HEK293 (cell line): ENCODE results near the gene CDCA3.

Experiments used
- CTCF ChIP-seq: fragments of 450-650 bp; formaldehyde crosslinking; IDR thresholded peaks from 2 replicates; pipeline ENCODE4 v1.5.1; 2016; ENCODE audit warnings: missing biosample characterization, missing genetic modification characterization
- HOXA7 ChIP-seq: sonication (generic); formaldehyde crosslinking; IDR thresholded peaks from 2 replicates; pipeline ENCODE4 v1.8.1; 2022; ENCODE audit warnings: missing genetic modification reagents, borderline replicate concordance
- MEIS1 ChIP-seq: sonication (generic); formaldehyde crosslinking; IDR thresholded peaks from 2 replicates; pipeline ENCODE4 v1.8.1; 2022; ENCODE audit warnings: missing genetic modification reagents, mild to moderate bottlenecking, borderline replicate concordance
- REPIN1 ChIP-seq: fragments of 450-650 bp; formaldehyde crosslinking; IDR thresholded peaks from 2 replicates; pipeline ENCODE4 v1.5.1; 2017; ENCODE audit warnings: missing biosample characterization, missing genetic modification characterization, low read depth
- REST ChIP-seq: fragments of 450-650 bp; formaldehyde crosslinking; IDR thresholded peaks from 2 replicates; pipeline ENCODE4 v1.5.1; 2016; ENCODE audit warnings: missing biosample characterization, missing genetic modification characterization
- YY1 ChIP-seq: fragments of 450-650 bp; formaldehyde crosslinking; IDR thresholded peaks from 2 replicates; pipeline ENCODE4 v1.5.1; 2018; ENCODE audit warnings: missing biosample characterization, missing genetic modification characterization
- ZBTB26 ChIP-seq: fragments of 450-650 bp; formaldehyde crosslinking; optimal IDR thresholded peaks from 2 replicates; pipeline ENCODE3; 2016; ENCODE audit warnings: missing biosample characterization, mild to moderate bottlenecking, missing genetic modification characterization
- ZNF138 ChIP-seq: fragments of 450-650 bp; formaldehyde crosslinking; IDR thresholded peaks from 2 replicates; pipeline ENCODE4 v1.5.1; 2016; ENCODE audit warnings: missing biosample characterization, missing genetic modification characterization, borderline replicate concordance
- ZNF366 ChIP-seq: fragments of 450-650 bp; formaldehyde crosslinking; conservative IDR thresholded peaks from 2 replicates; pipeline ENCODE4 v1.5.1; 2016; ENCODE audit warnings: missing biosample characterization, missing genetic modification characterization
- ZNF544 ChIP-seq: fragments of 450-650 bp; formaldehyde crosslinking; IDR thresholded peaks from 2 replicates; pipeline ENCODE4 v1.5.0; 2017; ENCODE audit warnings: missing biosample characterization, missing genetic modification characterization
- ZNF571 ChIP-seq: fragments of 450-650 bp; formaldehyde crosslinking; IDR thresholded peaks from 2 replicates; pipeline ENCODE4 v1.5.0; 2017; ENCODE audit warnings: missing biosample characterization, missing genetic modification characterization
- ZNF701 ChIP-seq: fragments of 450-650 bp; formaldehyde crosslinking; IDR thresholded peaks from 2 replicates; pipeline ENCODE4 v1.5.1; 2016; ENCODE audit warnings: missing biosample characterization, missing genetic modification characterization
- TF ChIP-seq, protein P1 (sequence below): fragments of 450-650 bp; formaldehyde crosslinking; IDR thresholded peaks from 2 replicates; pipeline ENCODE4 v1.5.1; 2016; ENCODE audit warnings: missing biosample characterization, missing genetic modification characterization
- TF ChIP-seq, protein P2 (sequence below): fragments of 450-650 bp; formaldehyde crosslinking; IDR thresholded peaks from 2 replicates; pipeline ENCODE4 v1.5.1; 2016; ENCODE audit warnings: missing biosample characterization, missing genetic modification characterization

DNA sequence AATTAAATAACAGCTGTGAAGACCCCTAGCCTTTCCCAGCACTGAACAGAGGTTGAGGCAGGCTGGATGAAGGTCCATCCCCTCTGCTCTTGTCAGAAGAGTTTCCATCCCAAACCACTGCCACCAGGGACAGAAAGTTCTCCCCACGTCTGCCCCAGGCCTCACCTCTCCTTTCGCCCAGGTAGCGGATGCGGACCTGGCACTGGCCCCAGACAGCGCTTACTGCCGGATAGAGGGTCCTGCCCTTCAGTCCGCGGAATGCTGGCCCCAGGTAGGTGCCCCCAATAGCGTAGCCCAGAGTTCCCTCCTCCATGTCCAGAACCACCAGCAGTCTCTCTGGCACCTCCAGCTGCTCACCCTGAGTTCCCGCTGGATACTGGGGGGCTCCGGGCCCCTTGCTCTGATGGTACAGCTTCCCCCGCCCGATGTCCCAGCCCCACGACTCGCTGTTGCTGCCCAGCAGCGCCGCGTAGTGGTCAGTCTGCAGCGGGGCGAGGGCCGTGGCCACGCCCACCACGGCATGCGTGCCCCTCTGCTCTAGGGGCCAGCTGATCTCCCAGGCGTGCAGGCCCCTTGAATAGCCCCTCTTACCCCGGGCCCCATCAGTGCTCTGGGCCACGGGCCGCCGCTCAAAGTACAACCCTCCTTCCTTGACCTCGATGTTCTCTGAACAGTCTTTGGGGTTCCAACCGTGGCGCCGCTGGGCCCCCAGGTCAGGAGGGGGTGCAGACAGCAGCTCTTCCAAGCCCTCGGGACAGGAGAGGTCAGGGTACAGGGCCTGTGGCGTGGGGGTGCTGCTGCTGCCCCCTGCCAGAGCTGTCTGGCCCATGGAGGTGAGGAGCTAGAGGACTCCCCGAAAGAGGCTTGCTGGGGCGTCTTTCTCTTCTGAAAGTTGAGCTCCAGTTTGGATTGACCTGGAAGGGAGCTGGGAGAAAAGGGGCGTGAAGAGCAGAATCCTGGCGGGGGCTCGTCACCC lies 21.3 kb upstream of the CDCA3 start:
- TF ChIP-seq REPIN1 (no peak), ZNF544 (tag by site-specific recombination) (no peak), REST (tag by site-specific recombination) (no peak), ZNF138 (tag by site-specific recombination) (no peak), ZBTB26 (no peak), ZNF701 (tag by site-specific recombination) (no peak), CTCF (tag by site-specific recombination) (peak; percentile 99), ZNF571 (tag by site-specific recombination) (no peak), HOXA7 (no peak), YY1 (tag by site-specific recombination) (no peak), ZNF366 (tag by site-specific recombination) (peak; percentile 38; the same call in 1 of the 2 replicates), MEIS1 (no peak)
- TF ChIP-seq, protein P1, sequence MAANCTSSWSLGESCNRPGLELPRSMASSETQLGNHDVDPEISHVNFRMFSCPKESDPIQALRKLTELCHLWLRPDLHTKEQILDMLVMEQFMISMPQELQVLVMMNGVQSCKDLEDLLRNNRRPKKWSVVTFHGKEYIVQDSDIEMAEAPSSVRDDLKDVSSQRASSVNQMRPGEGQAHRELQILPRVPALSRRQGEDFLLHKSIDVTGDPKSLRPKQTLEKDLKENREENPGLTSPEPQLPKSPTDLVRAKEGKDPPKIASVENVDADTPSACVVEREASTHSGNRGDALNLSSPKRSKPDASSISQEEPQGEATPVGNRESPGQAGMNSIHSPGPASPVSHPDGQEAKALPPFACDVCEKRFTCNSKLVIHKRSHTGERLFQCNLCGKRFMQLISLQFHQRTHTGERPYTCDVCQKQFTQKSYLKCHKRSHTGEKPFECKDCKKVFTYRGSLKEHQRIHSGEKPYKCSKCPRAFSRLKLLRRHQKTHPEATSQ (tag by site-specific recombination): no peak
- TF ChIP-seq, protein P2, sequence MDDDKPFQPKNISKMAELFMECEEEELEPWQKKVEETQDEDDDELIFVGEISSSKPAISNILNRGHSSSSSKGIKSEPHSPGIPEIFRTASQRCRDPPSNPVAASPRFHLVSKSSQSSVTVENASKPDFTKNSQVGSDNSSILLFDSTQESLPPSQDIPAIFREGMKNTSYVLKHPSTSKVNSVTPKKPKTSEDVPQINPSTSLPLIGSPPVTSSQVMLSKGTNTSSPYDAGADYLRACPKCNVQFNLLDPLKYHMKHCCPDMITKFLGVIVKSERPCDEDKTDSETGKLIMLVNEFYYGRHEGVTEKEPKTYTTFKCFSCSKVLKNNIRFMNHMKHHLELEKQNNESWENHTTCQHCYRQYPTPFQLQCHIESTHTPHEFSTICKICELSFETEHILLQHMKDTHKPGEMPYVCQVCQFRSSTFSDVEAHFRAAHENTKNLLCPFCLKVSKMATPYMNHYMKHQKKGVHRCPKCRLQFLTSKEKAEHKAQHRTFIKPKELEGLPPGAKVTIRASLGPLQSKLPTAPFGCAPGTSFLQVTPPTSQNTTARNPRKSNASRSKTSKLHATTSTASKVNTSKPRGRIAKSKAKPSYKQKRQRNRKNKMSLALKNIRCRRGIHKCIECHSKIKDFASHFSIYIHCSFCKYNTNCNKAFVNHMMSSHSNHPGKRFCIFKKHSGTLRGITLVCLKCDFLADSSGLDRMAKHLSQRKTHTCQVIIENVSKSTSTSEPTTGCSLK (tag by site-specific recombination): no peak
